Thyroid gland (tissue), 4 donors: ENCODE results near the gene GADD45GIP1. TPM values are rescaled to one million over a fixed set of nuclear protein-coding genes. Genes with fewer than 3 reads are reported as not detected.
A peak's percentile ranks its signal among the peaks of the same experiment; 100 is the strongest.

Experiments
- DNase-seq, 2 donors: peaks; one replicate each; pipeline ENCODE4 v3.0.0-alpha.2; 2019
- H3K27ac ChIP-seq, 3 donors: fragments of 200-600 bp; sonication (generic); 1 replicate in 2 of 3; 2 replicates in 1 of 3; pipeline ENCODE4 v1.5.1; 2016 to 2019; ENCODE audit warnings: mild to moderate bottlenecking in 1 of 3, moderate library complexity in 1 of 3
- H3K27me3 ChIP-seq: fragments of 200-600 bp; sonication (generic); one replicate; pipeline ENCODE4 v1.5.1; 2019
- H3K36me3 ChIP-seq, 2 donors: fragments of 200-600 bp; sonication (generic); one replicate each; pipeline ENCODE4 v1.5.1; 2016 to 2019
- H3K4me1 ChIP-seq, 2 donors: fragments of 200-600 bp; sonication (generic); one replicate each; pipeline ENCODE4 v1.5.1; 2017 to 2019
- H3K4me3 ChIP-seq, 3 donors: fragments of 200-600 bp; sonication (generic); replicated peaks in 1 of 3; 1 replicate in 2 of 3; 2 replicates in 1 of 3; pipeline ENCODE4 v1.5.1; 2016; ENCODE audit warnings: mild to moderate bottlenecking in 1 of 3
- H3K9me3 ChIP-seq: fragments of 200-600 bp; sonication (generic); one replicate; pipeline ENCODE4 v1.5.1; 2017
- CTCF ChIP-seq, 6 experiments: fragments of 200-600 bp in 3 of 6; fragments of 450-650 bp in 3 of 6; sonication (generic) in 3 of 6; IDR thresholded peaks; one replicate each; pipeline ENCODE4 v1.5.1; 2016 to 2019; ENCODE audit warnings: antibody characterized with exemption in 6 of 6, mild to moderate bottlenecking in 2 of 6, inconsistent platforms in 1 of 6, moderate library complexity in 1 of 6
- POLR2A ChIP-seq, 2 donors: fragments of 450-650 bp; IDR thresholded peaks; one replicate each; pipeline ENCODE4 v1.6.1; 2017; ENCODE audit warnings: antibody characterized with exemption in 2 of 2, mild to moderate bottlenecking in 2 of 2, moderate library complexity in 1 of 2
- WGBS, 2 donors: methylation state at CpG; one replicate each; pipeline ENCODE4 v1.1.5; 2017; 5-methylcytosine and 5-hydroxymethylcytosine counted together
- intact Hi-C: fragments of 100-400 bp; cut with DNase I; formaldehyde crosslinking; loops from one replicate; pipeline ENCODE4 v1.15.1; 2023
- total RNA-seq, 4 donors: library from RNA; depleted of rRNA; stranded (reverse); fragments of >200 nt; gene quantifications; one replicate each; pipeline ENCODE4 v1.2.3, GENCODE V29; 2016

Gene GADD45GIP1
- total RNA-seq, 4 donors from 2014 or later = 31.8 to 68.3 (median 55.2) TPM

- intact Hi-C loops = loop anchor here (10.0 kb wide), 1 partner anchor 52 kb away; the partner anchor contains the start of genes DNASE2 and KLF1
- Histone ChIP-seq H3K27ac (peak overlapping the region in 1 of 3 donors; percentile 70), H3K36me3 (peaks cover 25 to 28% of the 10 kb centered on the region in 2 donors), H3K4me3 (no peak overlapping the region), H3K27me3 (no peaks in the 10 kb centered on the region), H3K9me3 (no peaks in the 10 kb centered on the region), H3K4me1 (peaks cover 32 to 39% of the 10 kb centered on the region in 2 donors)
- TF ChIP-seq POLR2A (IDR thresholded peaks at IDR 0.05) = no peak
- TF ChIP-seq CTCF (IDR thresholded peaks at IDR 0.05) = no peak
- 74 to 78% methylated on average over 7 of the region's 7 CpGs for WGBS, 2 donors
- DNase-seq = no peak
These were observed 20.4 kb downstream of the GADD45GIP1 start for GRCh38 chr19:12936582-12936981.

- peaks cover 18 to 24% of the 10 kb centered on the region in 2 donors for H3K4me1 ChIP-seq
- no peak overlapping the region for H3K27ac ChIP-seq
- no peak for TF ChIP-seq CTCF (IDR thresholded peaks at IDR 0.05)
- no peak for TF ChIP-seq POLR2A (IDR thresholded peaks at IDR 0.05)
- peaks cover 13% of the 10 kb centered on the region in 2 donors for H3K36me3 ChIP-seq
- H3K9me3 ChIP-seq = no peaks in the 10 kb centered on the region
- H3K27me3 ChIP-seq = no peaks in the 10 kb centered on the region
- no peak for DNase-seq
- H3K4me3 ChIP-seq = no peak overlapping the region
- intact Hi-C loops = loop anchor here (10.0 kb wide), 1 partner anchor 50 kb away; the partner anchor contains the start of genes DNASE2 and KLF1
- WGBS, 2 donors = 90 to 91% methylated on average over 10 of the region's 10 CpGs
These were observed 22.0 kb downstream of the GADD45GIP1 start for GRCh38 chr19:12935071-12935470.

DNA sequence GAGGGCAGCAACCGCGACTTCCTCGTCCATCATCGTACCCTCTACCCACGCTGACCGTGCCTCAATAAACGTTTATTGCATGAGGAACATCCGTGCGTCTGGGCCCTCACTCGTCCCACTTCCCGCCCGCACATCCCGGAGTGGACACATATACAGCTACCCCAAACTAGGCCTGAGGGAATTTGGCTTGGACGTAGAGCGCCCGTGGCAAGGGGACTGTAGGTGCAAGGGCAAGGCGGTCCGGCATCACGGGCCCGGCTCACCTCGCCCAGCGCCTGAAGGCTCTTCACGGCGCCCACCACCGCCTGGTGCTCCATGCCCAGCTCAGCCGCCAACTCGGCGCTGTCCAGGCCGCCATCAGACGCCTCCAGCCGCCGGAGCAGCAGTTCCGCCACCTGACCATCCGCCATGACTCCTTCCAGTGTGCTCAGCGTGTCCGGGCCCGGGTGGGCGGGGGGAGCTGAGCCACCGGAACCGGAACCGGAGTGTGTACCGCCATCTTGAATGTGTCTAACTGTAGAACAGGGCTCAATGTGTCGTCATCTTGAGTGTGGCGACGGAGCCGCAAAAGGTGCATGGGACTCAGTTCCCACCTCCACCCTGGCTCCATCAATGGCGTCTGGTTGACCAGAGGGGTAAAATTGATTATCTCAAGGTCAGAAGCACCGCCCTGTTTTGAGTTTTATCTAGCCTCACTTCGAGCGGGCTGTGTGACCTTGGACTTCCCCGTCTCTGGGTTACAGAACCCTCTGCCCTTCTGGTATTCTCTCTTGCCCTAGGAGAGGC, 23.5 kb downstream of the GADD45GIP1 start, which contains the start of gene FARSA:
TSS of gene FARSA (minus strand) at position 425 of the 786 bp plus-strand sequence. CDS start at position 410, 15 bp downstream.
- 3 to 14% methylated on average over 17 to 26 of the region's 51 CpGs for WGBS, 2 donors
- peaks cover 13 to 18% of the 10 kb centered on the region in 2 donors for H3K4me1 ChIP-seq
- peaks cover 13 to 17% of the 10 kb centered on the region in 2 donors for H3K36me3 ChIP-seq
- DNase-seq = peak; percentile 95
- intact Hi-C loops = loop anchor here (10.0 kb wide), 1 partner anchor 49 kb away; the partner anchor contains the start of genes DNASE2 and KLF1
- TF ChIP-seq CTCF (IDR thresholded peaks at IDR 0.05) (no peak), POLR2A (IDR thresholded peaks at IDR 0.05) (peak in 1 of 2 donors; percentile 75)
- no peaks in the 10 kb centered on the region for H3K27me3 ChIP-seq
- peak within 1 kb of the TSS; percentile 56 to 78 (median 59) for H3K27ac ChIP-seq
- H3K9me3 ChIP-seq = no peaks in the 10 kb centered on the region
- H3K4me3 ChIP-seq = peak within 1 kb of the TSS; percentile 34 to 92 (median 65)

DNA sequence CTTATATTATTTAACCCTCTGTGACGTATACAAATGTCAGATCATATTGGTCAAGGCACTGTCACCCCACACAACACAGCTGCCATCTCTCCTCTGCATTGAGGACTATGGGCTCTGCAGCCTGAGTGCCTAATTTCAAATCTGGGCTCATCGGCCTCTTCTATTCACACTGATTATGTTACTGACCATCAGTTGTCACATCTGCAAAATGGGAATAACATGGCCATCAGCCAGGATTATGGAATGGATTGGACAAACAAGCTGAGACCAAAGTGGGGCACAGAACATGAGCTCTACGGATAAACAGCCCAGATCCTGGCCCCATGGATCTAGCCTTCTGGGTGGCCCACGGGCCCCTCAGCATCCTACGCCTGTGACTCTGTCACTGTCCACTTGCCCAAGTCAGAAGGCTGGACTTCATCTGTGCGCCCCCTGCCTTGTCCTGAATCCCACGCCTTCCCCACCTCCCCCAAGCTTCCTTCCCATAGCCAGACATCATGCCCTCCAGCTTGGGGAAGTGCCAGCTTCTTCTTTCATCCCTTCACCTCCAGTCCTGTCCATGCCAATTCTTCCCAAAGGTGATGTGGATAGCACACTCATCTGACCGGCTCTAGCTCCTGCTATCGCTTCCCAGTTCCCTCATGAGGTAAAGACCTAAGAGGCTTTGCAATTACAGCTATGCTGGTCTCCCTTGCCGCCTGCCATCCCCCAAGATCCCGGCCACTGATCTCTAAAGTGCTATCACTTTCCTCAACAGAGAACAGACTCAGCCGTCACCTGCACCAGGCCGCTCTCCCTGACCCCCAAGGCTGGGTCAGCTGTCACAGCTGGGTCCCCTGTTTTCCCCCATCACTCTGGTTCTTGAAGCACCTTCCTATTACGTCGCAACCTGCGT, 24.4 kb downstream of the GADD45GIP1 start:
- peak overlapping the region; percentile 34 to 92 (median 65) for H3K4me3 ChIP-seq
- intact Hi-C loops = loop anchor here (10.0 kb wide), 1 partner anchor 48 kb away; the partner anchor contains the start of genes DNASE2 and KLF1
- no peaks in the 10 kb centered on the region for H3K27me3 ChIP-seq
- TF ChIP-seq POLR2A (IDR thresholded peaks at IDR 0.05) = no peak
- no peak for TF ChIP-seq CTCF (IDR thresholded peaks at IDR 0.05)
- no peak for DNase-seq
- 30 to 32% methylated on average over 16 of the region's 16 CpGs for WGBS, 2 donors
- peak overlapping the region in 2 of 3 donors; percentile 59 to 78 for H3K27ac ChIP-seq
- H3K36me3 ChIP-seq = peaks cover 19 to 23% of the 10 kb centered on the region in 2 donors
- peaks cover 9 to 14% of the 10 kb centered on the region in 2 donors for H3K4me1 ChIP-seq
- no peaks in the 10 kb centered on the region for H3K9me3 ChIP-seq
